ENCODE results near the gene ZNF350.
"Not testable (repeated sequence)": the region's sequence is repeated elsewhere in the genome, so short reads cannot be mapped to it uniquely, and the experiment has no call there.

Gene ZNF350

GRCh38 chr19:51971624-51972023 is 15.0 kb downstream of the ZNF350 start:
- no peak for DNase-seq (ENCODE audit: low spot score)

DNA sequence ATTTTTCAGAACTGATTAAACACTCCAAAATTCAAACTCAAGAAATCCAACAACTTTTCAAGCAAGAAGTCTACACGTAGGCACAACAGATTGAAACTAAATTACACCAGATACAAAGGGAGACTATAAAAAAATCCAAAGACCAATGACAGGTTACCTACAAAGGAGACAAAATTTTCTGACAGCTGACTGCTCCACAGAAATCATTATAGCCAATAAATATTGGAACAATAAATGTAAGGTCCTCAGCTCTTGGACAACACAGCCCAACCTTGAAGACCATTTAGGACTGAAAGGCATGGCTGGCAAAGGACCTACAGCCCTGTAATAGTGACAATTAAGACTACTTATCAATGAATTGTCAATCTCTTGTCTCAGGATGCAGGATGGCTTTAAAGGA is 15.9 kb downstream of the ZNF350 start:
- no peak for DNase-seq (ENCODE audit: low spot score)

DNA sequence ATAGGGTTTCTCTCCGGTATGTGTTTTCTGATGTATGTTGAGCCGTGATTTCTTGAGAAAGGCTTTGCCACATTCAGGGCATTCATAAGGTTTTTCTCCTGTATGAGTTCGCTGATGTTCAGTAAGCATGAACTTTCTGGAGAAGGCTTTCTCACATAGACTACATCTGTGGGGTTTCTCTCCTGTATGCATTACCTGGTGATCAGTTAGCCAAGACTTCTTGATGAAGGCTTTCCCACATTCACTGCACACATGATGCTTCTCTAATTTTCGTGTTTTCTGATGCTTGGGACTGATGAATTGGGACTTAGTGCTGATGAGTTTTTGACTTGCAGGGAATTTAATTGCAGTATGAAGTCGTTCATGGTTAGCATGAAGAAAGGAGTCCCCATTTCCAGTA is 21.1 kb downstream of the ZNF350 start:
- no peak for DNase-seq (ENCODE audit: low spot score)

GRCh38 chr19:51960621-51961233 is 25.9 kb downstream of the ZNF350 start:
- not testable (repeated sequence) for DNase-seq (ENCODE audit: low spot score)

DNA sequence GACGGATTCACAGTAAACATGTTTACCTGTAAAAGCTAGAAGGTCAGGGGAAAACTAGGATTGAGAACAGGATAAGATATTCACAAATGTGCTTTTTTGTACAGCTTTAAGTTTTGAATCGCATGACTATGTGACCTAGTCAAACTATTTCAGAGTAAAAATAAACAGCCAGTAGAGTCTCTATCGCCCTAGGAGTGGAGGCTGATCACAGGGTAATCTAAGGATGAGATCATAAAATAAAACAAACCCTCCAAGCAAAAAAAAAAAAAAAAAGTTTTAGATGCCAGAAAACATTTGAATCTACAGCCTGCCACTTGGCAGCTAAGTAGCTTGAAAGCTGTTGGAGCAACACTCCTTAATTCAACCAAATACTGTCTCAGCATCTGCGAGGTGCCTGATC is 26.8 kb downstream of the ZNF350 start:
- DNase-seq (ENCODE audit: low spot score) = no peak

DNA sequence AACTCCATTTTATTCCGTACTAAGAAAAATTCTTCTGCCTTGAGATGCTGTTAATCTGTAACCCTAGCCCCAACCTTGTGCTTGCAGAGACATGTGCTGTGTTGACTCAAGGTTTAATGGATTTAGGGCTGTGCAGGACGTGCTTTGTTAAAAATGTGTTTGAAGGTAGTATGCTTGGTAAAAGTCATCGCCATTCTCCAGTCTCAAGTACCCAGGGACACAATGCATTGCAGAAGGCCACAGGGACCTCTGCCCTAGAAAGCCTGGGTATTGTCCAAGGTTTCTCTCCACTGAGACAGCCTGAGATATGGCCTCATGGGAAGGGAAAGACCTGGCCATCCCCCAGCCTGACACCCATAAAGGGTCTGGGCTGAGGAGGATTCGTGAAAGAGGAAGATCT is 28.8 kb downstream of the ZNF350 start:
- DNase-seq (ENCODE audit: low spot score) = not testable (repeated sequence)

GRCh38 chr19:51948975-51949374 is 37.7 kb downstream of the ZNF350 start:
- DNase-seq (ENCODE audit: low spot score) = no peak

GRCh38 chr19:51946602-51947001 is 40.0 kb downstream of the ZNF350 start:
- DNase-seq (ENCODE audit: low spot score) = no peak

GRCh38 chr19:51944798-51945552 is 41.7 kb downstream of the ZNF350 start:
- DNase-seq (ENCODE audit: low spot score) = no peak

DNA sequence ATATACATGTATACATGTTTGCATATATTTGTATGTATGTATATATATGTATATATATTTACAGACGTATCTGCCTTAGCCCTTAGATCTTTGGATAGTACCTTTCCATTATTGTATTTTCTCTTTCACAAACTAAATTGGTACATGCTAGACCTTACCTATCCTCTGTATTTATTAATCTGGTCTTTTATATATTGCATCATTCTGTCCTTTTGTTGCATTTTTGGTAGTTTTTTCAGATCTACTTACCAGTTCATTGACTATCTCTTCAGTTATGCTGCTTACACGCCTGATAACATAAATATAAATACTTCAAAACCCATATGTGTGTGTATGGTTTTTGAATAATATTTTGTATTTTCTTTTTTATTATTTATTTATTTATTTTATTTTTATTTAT is 47.7 kb downstream of the ZNF350 start:
- no peak for DNase-seq (ENCODE audit: low spot score)

GRCh38 chr19:51931921-51932320 is 54.7 kb downstream of the ZNF350 start:
- no peak for DNase-seq (ENCODE audit: low spot score)

GRCh38 chr19:51927859-51928258 is 58.8 kb downstream of the ZNF350 start:
- DNase-seq (ENCODE audit: low spot score) = no peak

DNA sequence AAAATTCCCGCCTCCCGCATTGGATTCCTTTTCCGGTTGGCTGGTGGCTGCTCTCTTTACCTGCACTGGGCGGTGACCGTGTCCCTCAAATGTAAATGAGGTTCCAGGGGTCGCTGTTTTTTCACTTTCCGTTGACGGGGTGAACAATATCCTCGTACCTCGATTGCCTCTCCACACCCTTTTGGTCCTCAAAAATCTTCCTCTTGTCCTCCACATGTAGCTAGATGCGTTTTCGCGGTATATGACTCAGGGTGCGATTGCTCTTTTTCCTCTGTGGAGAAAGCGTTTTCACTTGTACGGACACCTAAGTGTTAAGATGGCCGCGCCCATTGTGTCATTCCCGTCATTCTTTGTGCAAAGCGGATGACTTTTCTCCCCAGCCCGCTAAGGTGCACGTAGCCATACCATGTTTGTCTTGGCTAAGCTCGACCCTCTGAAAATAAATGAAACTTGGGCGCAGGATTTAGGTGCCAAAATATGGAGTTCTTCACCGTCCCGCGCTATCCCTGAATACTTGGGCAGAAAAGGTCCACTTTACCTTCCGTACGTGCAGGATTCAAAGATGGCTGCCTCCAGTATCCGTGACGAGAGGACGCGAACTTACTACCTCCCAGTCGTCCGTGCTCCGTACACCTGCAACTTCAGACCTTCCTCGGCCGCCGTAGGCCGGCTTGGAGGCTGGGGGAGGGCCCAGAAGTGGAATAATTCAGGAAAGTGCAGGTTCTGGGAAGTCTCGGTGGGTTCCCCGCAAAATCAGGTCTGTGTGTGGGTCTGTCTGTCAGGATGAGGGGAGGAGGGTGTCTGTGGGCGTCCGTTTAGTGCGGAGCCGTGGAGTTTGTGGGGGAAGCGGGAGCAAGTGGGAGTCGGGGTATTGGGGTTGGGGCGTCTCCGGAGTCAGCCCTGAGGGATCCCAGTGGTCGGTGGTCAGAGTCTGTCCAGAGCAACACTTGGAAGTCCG is 59.6 kb downstream of the ZNF350 start, which contains the start of gene ZNF613:
ZNF613 (plus strand) TSS at position 689 of the 958 bp plus-strand sequence. CDS start 8,749 bp downstream, outside the sequence.
- DNase-seq (ENCODE audit: low spot score) = peak; percentile 90

GRCh38 chr19:51926426-51926783 is 60.2 kb downstream of the ZNF350 start:
- DNase-seq (ENCODE audit: low spot score) = no peak

- no peak for DNase-seq (ENCODE audit: low spot score)
Observed at GRCh38 chr19:51921949-51922348, 64.7 kb downstream of the ZNF350 start.

DNA sequence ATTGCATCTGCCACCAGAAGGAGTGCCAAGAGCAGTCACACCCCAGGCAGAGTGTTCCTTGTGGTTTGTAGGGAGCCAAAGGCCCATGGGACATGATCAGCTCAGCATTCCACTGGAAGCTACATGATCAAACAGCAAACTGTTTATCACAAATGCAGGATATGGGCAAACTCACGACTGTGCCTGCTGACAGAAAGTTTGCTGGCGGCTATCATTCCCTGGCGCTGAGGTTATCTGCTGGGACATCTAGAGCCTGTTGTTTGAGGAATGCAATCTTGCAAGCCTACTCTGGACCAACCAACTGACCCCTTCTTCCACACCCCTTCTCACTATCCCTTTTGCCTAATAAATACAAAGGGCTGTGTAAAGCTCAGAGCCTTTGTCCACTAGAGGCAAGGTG is 67.0 kb downstream of the ZNF350 start:
- DNase-seq (ENCODE audit: low spot score) = no peak

DNA sequence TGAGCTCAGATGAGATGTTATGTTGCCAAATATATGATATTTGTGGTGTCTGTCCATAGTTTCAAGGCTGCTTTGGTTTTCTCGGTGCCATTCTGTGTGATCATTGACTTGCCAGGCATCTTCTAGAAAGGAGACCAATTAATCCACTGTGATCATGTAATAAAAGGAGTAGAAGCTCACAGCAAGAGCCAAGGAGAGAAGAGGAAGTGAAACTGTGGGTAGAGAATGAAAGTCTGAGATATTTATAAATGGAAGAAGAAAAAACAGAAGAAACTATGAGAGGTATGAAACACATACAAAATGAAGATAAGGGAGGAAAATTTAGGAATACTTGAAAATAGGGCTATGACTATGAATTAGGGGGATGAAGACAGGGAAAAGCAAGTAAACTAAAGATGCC is 70.5 kb downstream of the ZNF350 start:
- DNase-seq (ENCODE audit: low spot score) = no peak

GRCh38 chr19:51915324-51915867 is 71.2 kb downstream of the ZNF350 start:
- DNase-seq (ENCODE audit: low spot score) = no peak
